Renal pelvis (tissue), 4 donors: Measurements from ENCODE around the gene MCM7. TPM values are rescaled to one million over a fixed set of nuclear protein-coding genes. Genes with fewer than 3 reads are reported as not detected.

Source experiments
- DNase-seq: peaks from one replicate; pipeline ENCODE4 v3.0.0-alpha.2; 2013
- polyA plus RNA-seq, 3 donors: library from polyadenylated mRNA; unstranded; fragments of 120-200 nt; gene quantifications; one replicate each; pipeline ENCODE4 v1.2.1, GENCODE V29; 2013; ENCODE audit not compliant: insufficient read length in 3 of 3

MCM7 gene
- polyA plus RNA-seq, 3 donors, result 166 to 180 (median 170) TPM

DNA sequence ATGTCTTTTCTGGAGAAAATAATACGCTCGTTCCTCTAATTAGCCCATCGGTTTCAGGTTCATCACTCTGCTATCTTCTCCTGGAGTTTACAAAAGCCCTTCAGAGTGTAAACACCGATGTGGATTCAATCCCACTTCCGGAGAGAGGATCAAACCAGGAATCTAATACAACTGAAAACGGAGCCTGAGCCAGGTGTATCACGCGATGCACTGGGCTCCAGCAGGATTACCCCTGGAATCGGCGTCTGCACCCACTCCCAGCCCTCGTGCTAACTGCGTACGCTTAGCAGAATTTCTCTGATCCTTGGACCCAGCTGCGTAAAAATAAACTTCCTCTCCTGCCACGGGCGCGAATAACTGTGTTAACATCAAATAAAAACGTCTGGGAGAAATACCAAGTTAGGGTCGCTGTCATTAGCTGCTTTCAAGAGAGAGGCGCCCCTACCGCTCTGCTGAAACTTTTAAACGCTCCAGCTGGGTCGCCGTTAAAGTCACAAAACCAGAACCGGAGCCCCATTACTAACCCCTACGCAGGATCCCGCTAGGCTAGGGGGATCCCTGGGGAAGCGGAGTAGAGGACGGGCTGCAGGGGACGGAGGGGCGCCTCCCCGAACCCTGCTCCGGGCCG lies 20.2 kb downstream of the MCM7 start:
- DNase-seq, result no peak

DNA sequence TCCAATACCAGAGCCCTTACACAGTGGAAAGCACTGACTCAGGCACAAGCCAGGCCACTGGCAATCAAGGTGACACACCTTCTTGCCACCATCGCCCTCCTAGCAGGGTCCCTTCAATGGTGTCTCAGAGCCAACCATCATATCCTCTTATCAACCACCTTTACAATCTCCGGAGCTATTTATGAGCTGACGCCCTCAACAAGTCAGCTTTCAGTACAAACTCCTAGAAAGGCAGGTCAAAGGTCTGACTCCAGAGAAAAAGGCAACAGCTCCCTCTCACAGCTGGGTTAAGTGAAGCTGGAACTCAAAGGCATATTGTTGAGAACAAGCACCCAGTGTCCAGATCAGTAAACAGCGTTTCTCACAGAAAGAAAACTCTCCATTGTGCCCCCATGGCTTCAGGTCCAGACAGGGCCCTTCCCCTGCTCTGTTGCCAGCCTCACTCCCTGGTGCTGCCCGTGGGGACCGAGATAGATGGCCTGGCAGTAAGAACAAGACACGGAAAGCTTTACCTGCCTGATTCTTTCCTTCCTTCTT lies 22.1 kb downstream of the MCM7 start:
- DNase-seq, result no peak

GRCh38 chr7:100077205-100077604 lies 24.0 kb downstream of the MCM7 start:
- DNase-seq, result no peak

DNA sequence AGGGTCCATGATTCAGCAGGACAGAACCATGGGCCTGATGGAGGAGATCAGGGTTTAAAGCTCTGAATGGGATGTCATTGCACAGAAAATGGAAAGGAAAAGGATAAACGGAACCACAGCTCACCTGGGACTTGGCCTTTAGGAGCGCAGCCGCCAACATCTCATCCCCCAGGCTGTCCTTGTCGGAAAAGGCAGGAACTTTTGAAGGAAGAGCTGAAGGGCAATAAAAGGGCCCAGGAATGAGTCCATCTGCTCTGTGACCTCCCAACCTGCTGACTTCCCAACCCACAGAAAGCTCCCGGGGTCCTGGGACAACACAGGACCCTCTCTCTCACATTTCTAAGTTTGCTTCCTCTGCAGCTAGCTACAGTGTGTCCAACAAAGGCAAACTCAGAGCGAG lies 25.8 kb downstream of the MCM7 start:
- no peak for DNase-seq

- DNase-seq, result no peak
These were observed 26.4 kb downstream of the MCM7 start for GRCh38 chr7:100074841-100075240.

- no peak for DNase-seq
These were observed 28.7 kb downstream of the MCM7 start for GRCh38 chr7:100072462-100072861.

DNA sequence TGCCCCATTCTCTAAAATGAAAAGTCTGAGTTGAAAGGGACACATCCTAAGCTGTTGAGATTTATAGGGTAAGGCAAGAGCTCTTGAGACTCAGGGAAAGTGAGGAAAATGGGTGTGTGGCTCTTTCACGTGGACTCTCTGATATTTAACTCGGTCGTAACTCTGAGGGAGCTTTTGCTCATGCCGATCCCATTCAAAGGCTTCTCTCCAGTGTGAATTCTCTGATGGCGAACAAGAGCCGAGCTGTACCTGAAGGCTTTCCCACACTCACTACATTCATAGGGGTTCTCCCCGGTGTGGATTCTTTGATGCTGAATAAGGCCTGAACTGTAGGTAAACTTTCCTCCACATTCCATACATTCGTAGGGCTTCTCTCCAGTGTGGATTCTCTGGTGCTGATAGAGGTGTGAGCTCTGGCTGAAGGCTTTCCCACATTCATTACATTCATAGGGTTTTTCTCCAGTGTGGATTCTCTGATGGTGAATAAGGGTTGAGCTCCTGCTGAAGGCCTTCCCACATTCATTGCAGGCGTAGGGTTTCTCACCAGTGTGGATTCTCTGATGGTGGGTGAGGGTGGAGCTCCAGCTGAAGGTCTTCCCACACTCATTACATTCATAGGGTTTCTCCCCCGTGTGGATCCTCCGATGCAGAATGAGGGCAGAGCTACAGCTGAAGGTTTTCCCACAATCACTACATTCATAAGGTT lies 30.0 kb downstream of the MCM7 start:
- DNase-seq, result no peak

- DNase-seq, result no peak
These were observed 31.2 kb downstream of the MCM7 start for GRCh38 chr7:100069991-100070390.

DNA sequence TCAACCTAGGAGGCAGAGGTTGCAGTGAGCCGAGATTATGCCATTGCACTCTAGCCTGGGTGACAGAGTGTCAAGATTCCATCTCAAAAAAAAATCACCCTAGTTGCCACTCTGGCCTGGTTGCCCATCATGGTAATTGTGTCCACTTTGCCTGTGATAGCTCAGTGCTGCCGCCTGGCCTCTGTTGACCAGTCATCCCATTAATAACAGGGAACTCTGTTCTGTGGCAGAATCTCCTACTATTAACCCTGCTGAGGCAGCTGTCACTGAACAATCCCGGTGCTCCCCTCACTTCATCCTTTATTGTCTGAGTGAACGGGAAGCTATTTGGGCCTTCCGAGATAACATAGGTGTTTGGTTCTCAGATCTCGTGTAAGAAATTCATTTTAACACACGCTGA lies 34.2 kb downstream of the MCM7 start:
- DNase-seq, result no peak

DNA sequence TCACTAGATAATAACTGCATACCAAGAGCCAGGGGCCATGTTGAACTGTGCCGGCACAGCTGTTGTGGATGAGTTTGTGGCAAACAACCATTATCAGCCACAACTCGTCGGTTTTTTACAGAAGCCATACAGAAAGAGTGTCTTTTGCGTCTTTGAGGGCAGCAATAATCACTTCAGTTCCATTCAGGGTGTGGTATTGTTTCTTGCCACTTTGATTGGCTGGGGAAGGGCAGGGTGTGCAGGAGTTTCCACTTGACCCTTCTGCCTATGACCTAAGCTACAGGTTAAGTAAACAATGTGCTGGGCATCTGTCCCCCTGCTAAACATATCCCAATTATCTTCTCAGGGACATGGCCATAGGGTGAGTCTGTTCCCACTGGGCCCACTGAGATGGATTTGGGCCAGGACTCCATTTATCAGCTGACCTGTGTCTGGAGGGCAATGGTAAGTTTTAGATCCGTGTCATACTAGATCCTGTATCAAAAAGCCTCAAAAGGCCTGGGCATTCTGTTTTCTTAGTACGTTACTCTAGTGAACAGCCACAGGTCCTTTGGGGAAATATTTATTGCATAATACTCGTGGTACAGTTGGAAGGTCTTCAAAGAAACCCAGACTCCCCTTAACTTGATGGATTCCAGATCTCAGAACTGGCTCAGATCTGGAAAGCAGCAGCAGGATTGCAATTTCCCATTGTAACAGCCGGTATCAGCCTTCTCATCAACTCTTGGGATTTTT lies 35.6 kb downstream of the MCM7 start:
- DNase-seq, result peak; percentile 60

DNA sequence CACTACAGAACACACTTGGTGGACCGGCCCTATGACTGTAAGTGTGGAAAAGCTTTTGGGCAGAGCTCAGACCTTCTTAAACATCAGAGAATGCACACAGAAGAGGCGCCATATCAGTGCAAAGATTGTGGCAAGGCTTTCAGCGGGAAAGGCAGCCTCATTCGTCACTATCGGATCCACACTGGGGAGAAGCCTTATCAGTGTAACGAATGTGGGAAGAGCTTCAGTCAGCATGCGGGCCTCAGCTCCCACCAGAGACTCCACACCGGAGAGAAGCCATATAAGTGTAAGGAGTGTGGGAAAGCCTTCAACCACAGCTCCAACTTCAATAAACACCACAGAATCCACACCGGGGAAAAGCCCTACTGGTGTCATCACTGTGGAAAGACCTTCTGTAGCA lies 37.0 kb downstream of the MCM7 start:
- DNase-seq, result no peak

DNA sequence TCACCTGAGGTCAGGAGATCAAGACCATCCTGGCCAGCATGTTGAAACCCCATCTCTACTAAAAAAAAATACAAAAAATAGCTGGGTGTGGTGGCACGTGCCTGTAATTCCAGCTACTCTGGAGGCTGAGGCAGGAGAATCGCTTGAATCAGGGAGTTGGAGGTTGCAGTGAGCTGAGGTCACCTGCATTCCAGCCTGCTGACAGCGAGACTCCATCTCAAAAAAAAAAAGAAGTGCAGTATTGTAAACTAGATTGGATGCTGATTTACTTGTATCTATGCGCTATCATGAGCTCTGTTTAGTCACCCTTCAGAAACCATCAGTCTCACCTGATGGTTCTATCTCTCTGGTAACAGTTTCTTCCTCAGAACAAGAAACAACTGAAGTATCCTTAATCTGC lies 37.8 kb downstream of the MCM7 start:
- DNase-seq, result no peak

DNA sequence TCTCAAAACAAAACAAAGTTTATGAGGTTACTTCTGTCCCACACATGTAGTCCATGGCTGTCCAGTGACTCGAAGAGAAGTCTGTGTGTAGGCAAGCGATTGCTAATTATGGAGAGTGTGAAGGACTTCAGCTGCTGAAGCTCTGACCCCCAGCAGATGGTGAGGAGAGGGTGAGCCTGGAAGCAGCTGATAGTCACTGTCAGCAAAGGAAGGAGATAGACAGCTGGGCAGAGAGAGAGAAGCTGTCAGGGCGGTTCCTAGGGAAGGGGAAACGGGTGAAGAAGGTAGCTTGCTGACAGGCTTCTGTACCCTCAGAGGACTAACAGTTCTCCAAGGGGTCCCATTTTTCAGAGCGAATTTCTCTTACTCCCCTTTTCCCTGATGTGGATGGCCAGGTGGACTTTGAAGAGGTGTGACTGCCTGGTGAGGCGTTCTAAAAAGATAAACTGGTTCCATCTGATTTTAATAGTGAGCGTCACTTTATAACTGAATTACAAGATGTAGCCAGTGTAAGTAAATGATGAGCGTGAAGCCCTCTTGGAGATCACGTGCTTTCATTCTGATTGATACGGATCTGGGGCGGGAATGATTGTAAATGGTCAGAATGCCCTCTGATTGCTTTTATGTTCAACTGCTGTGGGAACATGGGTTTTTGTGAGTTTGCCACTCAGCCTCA lies 39.5 kb downstream of the MCM7 start:
- no peak for DNase-seq

- no peak for DNase-seq
These were observed 41.9 kb downstream of the MCM7 start for GRCh38 chr7:100059251-100059739.

DNA sequence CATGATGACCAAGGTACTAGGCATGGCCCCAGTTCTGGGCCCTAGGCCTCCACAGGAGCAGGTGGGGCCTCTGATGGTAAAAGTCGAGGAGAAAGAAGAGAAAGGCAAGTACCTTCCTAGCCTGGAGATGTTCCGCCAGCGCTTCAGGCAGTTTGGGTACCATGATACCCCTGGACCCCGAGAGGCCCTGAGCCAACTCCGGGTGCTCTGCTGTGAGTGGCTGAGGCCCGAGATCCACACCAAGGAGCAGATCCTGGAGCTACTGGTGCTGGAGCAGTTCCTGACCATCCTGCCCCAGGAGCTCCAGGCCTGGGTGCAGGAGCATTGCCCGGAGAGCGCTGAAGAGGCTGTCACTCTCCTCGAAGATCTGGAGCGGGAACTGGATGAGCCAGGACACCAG lies 44.2 kb downstream of the MCM7 start:
- no peak for DNase-seq

GRCh38 chr7:100053215-100053614 lies 48.0 kb downstream of the MCM7 start:
- DNase-seq, result peak; percentile 40

DNA sequence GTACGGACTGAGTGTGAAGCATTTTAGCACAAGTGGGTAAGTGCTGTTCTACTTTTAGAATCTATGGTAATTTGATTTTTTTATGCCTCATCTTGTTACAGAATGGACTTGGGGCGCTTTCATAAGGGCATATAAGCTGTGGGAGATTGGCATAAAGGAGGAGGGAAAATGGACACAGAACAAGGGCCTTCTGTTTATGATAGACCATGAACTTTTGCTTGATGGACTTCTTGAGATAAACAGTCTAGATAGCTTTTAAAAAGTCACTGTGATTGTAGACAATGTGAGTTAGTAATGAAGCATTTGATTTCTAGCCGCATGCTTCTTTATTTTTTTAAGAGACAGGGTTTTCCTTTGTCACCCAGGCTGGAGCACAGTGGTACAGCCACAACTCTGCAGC lies 49.6 kb downstream of the MCM7 start:
- no peak for DNase-seq

GRCh38 chr7:100049441-100050291 lies 51.5 kb downstream of the MCM7 start, which contains the start of gene ZSCAN21:
Gene ZSCAN21 (plus strand): TSS chr7:100049774. CDS start chr7:100057007, 7,233 bp downstream.
- peak; percentile 83 for DNase-seq

DNA sequence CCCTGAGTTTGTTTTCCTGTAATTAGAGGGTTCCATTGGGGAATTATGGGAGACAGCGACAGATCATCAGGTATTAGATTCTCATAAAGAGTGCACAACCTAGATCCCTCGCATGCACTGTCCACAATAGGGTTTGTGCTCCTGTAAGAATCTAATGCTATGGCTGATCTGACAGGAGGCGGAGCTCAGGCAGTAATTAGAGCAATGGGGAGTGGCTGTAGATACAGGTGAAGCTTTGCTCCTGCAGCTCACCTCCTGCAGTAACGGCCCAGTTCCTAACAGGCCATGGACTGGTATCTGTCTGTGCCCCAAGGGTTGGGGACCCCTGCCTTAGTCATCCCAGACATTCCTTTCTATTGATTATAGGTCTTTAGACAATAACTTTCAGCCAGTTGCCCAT lies 52.5 kb downstream of the MCM7 start:
- DNase-seq, result no peak

DNA sequence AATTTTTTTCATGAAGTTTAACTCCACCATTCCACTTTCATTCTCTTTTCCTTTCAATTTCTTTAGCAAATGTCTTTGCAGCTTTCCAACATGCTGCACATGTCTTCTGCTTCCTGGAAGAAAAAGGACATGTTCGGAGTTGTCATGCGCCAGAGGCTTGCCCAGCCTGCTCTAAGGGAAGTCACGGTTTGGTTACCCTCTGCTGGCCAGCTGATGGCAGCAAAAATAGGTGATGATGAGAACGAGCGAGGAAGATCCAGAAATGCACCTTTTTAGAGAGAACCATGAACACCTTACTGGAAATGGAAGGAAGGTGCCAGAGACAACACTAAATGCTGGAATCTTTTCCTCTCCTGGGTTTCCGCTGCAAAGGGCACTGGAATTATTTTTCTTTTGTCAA lies 56.5 kb downstream of the MCM7 start:
- DNase-seq, result no peak
